H1 (cell line): ENCODE results near the gene CARF.

Source experiments
- CREB1 ChIP-seq: IDR thresholded peaks from 2 replicates; pipeline ENCODE4 v1.6.1; 2012; ENCODE audit warnings: inconsistent platforms
- POLR2A ChIP-seq, 2 experiments: IDR thresholded peaks; 1 replicate in 1 of 2; 2 replicates in 1 of 2; pipeline ENCODE4 v1.6.1; 2011; ENCODE audit warnings: low read depth in 2 of 2, low read length in 2 of 2, mild to moderate bottlenecking in 2 of 2; ENCODE audit errors: control extremely low read depth in 1 of 2
- RNF2 ChIP-seq: fragments of 200-900, 300-1000 bp; sonication (generic); IDR thresholded peaks from 2 replicates; pipeline ENCODE4 v1.7.1; 2016; ENCODE audit warnings: borderline replicate concordance, low read depth, mild to moderate bottlenecking, antibody characterized with exemption, low read length; ENCODE audit not compliant: poor library complexity, severe bottlenecking; ENCODE audit errors: missing control alignments
- TAF1 ChIP-seq: IDR thresholded peaks from 2 replicates; pipeline ENCODE4 v1.6.1; 2011; ENCODE audit warnings: mild to moderate bottlenecking, low read depth, low read length
- TF ChIP-seq, protein P1 (sequence below), 3 experiments: IDR thresholded peaks; 1 replicate in 2 of 3; 2 replicates in 1 of 3; pipeline versions ENCODE4 v1.5.1 to v1.6.1; 2011; ENCODE audit warnings: low read length in 3 of 3, mild to moderate bottlenecking in 3 of 3, inconsistent platforms in 2 of 3, low read depth in 1 of 3, moderate library complexity in 1 of 3; ENCODE audit not compliant: insufficient read depth in 1 of 3; ENCODE audit errors: control extremely low read depth in 1 of 3

DNA sequence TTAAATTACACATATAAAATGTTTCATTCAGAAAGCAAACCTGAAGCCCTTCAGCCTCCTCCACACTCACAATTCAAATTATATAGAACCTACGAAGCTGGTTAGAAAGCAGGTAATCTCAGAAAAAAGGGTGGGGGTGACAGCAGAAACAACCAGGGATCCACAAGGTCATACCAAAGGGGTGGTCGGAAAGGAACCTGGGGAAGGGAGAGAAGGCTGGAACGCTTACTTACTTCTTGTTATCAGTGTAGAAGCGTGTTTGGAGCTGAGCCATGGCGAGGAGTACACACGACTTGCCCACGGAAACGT lies 918 bp upstream of the CARF start:
- TF ChIP-seq POLR2A (IDR thresholded peaks at IDR 0.05; ENCODE audit: control extremely low read depth in 1 of 2, low read depth in 2 of 2, low read length in 2 of 2) (no peak; a peak in 1 of 3 replicates), TAF1 (no peak), RNF2 (no peak), CREB1 (no peak)
- TF ChIP-seq, protein P1, sequence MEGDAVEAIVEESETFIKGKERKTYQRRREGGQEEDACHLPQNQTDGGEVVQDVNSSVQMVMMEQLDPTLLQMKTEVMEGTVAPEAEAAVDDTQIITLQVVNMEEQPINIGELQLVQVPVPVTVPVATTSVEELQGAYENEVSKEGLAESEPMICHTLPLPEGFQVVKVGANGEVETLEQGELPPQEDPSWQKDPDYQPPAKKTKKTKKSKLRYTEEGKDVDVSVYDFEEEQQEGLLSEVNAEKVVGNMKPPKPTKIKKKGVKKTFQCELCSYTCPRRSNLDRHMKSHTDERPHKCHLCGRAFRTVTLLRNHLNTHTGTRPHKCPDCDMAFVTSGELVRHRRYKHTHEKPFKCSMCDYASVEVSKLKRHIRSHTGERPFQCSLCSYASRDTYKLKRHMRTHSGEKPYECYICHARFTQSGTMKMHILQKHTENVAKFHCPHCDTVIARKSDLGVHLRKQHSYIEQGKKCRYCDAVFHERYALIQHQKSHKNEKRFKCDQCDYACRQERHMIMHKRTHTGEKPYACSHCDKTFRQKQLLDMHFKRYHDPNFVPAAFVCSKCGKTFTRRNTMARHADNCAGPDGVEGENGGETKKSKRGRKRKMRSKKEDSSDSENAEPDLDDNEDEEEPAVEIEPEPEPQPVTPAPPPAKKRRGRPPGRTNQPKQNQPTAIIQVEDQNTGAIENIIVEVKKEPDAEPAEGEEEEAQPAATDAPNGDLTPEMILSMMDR (IDR thresholded peaks at IDR 0.05; ENCODE audit: control extremely low read depth in 1 of 3, insufficient read depth in 1 of 3, low read depth in 1 of 3, low read length in 3 of 3), result no peak
